Measurements from ENCODE around the gene PPP1R13L.

- no peak for TF ChIP-seq ZNF416 (CRISPR knock-in tag; IDR thresholded peaks at IDR 0.05)
- TF ChIP-seq STAT6 (CRISPR knock-in tag; conservative IDR thresholded peaks at IDR 0.05; ENCODE audit: low read depth), result no peak
- TF ChIP-seq CTCF (IDR thresholded peaks at IDR 0.05), result no peak
- no peak for TF ChIP-seq HMGXB4 (CRISPR knock-in tag; IDR thresholded peaks at IDR 0.05)
- peak; percentile 24 for TF ChIP-seq MAX (CRISPR knock-in tag; IDR thresholded peaks at IDR 0.05)
- TF ChIP-seq CREM (CRISPR knock-in tag; IDR thresholded peaks at IDR 0.05), result no peak
- TF ChIP-seq TCF7 (CRISPR knock-in tag; IDR thresholded peaks at IDR 0.05; ENCODE audit: low read depth), result no peak
- no peak for TF ChIP-seq FOXP4 (CRISPR knock-in tag; IDR thresholded peaks at IDR 0.05)
- no peak for TF ChIP-seq SP1 (CRISPR knock-in tag; conservative IDR thresholded peaks at IDR 0.05)
Observed at GRCh38 chr19:45405435-45406225, 761 bp upstream of the PPP1R13L start.

All from WTC11 (cell line).